Activated T-helper 1 cell treated with Interleukin-2 at 50 U/mL for 16 hours (primary cell): Measurements from ENCODE around the gene ZNF790.

Experiments
- DNase-seq: peaks from one replicate; pipeline ENCODE4 v3.0.0-alpha.2; 2020; ENCODE audit warnings: low read depth

The ZNF790 gene

DNA sequence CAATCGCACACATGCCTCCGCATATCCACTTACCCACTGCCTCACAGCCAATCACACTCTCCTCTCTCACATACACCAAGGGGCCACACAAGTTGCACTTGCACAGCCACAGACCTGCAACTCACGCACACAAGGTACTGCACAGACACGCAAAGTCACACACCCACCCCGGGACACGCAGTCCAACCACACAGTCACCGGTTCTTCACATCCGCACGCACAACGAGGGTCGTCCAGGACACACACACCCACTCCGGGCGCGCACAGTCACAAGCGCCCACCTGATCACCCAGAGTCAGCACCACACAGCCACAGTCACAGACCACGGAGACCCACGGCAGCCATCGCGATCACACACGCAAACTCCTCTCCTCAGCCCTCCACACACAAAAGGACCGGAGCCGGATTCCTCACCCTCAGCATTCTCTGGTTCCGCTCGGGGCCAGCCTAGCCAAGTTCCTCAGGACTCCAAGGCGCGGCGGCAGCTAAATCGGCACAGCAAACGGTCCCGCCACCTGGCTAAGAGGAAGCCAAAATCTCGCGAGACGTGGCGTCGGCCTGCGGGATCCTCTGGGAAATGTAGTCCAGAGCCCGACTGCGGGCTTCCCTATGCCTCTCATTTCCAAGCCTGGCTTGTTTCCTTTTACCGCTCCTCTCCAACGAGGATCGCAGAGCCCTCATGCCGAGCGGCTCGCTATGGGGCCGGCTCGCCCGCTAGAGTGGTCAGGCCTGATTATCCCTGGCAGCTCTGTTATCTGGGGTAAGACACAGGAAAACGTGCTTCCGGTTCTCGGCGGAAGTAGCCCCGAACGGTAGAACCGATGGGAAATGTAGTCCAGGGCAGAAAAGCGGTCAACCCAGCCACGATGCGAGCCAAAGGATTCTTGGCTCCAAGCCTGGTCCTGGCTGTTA lies 65.6 kb downstream of the ZNF790 start, which contains the start of gene ZNF850:
Gene ZNF850 (minus strand): TSS at position 497 of the 912 bp plus-strand sequence. CDS start 10,201 bp downstream, outside the sequence.
- DNase-seq, result peak; percentile 82

- DNase-seq, result no peak
Measured at GRCh38 chr19:36771261-36772231, 66.6 kb downstream of the ZNF790 start.
